ENCODE data around the gene TBCB.

The TBCB gene

GRCh38 chr19:36142496-36142895, 27.2 kb downstream of the TBCB start:
- H3K4me3 ChIP-seq (ENCODE audit: low read depth, low read length): no peak overlapping the region
- no peak for DNase-seq
- TF ChIP-seq CTCF (IDR thresholded peaks at IDR 0.05; ENCODE audit: low read depth, low read length): no peak
- H3K36me3 ChIP-seq: peaks cover 46% of the 10 kb centered on the region
- H3K9me3 ChIP-seq: no peaks in the 10 kb centered on the region
- no peaks in the 10 kb centered on the region for H3K27me3 ChIP-seq
- H3K4me1 ChIP-seq: no peaks in the 10 kb centered on the region

- H3K4me3 ChIP-seq (ENCODE audit: low read depth, low read length): no peak overlapping the region
- H3K36me3 ChIP-seq: peaks cover 53% of the 10 kb centered on the region
- H3K9me3 ChIP-seq: no peaks in the 10 kb centered on the region
- H3K27me3 ChIP-seq: no peaks in the 10 kb centered on the region
- H3K4me1 ChIP-seq: no peaks in the 10 kb centered on the region
- no peak for TF ChIP-seq CTCF (IDR thresholded peaks at IDR 0.05; ENCODE audit: low read depth, low read length)
- DNase-seq: no peak
Measured at GRCh38 chr19:36144624-36145023, 29.4 kb downstream of the TBCB start.

- no peak for DNase-seq
Measured at GRCh38 chr19:36149673-36150406, 34.6 kb downstream of the TBCB start.

GRCh38 chr19:36150586-36150985, 35.3 kb downstream of the TBCB start:
- DNase-seq: no peak
- Histone ChIP-seq H3K4me1 (no peaks in the 10 kb centered on the region; the same call in 1 of the 2 replicates), H3K9me3 (no peaks in the 10 kb centered on the region), H3K4me3 (ENCODE audit: low read depth, low read length) (no peak overlapping the region), H3K27me3 (no peaks in the 10 kb centered on the region), H3K36me3 (peaks cover 47% of the 10 kb centered on the region)
- TF ChIP-seq CTCF (IDR thresholded peaks at IDR 0.05; ENCODE audit: low read depth, low read length): no peak

More at GRCh38 chr19:36149673-36150406, 34.6 kb downstream of the TBCB start:
- H3K27me3 ChIP-seq: no peaks in the 10 kb centered on the region
- no peak overlapping the region for H3K4me3 ChIP-seq (ENCODE audit: low read depth, low read length)
- no peaks in the 10 kb centered on the region for H3K9me3 ChIP-seq
- no peaks in the 10 kb centered on the region; the same call in 1 of the 2 replicates for H3K4me1 ChIP-seq
- H3K36me3 ChIP-seq: peaks cover 53% of the 10 kb centered on the region
- no peak for TF ChIP-seq CTCF (IDR thresholded peaks at IDR 0.05; ENCODE audit: low read depth, low read length)

- H3K4me3 ChIP-seq (ENCODE audit: low read depth, low read length): no peak overlapping the region
- DNase-seq: no peak
- no peaks in the 10 kb centered on the region; the same call in 1 of the 2 replicates for H3K4me1 ChIP-seq
- TF ChIP-seq CTCF (IDR thresholded peaks at IDR 0.05; ENCODE audit: low read depth, low read length): no peak
- H3K36me3 ChIP-seq: peaks cover 39% of the 10 kb centered on the region
- no peaks in the 10 kb centered on the region for H3K27me3 ChIP-seq
- H3K9me3 ChIP-seq: no peaks in the 10 kb centered on the region
Measured at GRCh38 chr19:36151144-36152018, 36.1 kb downstream of the TBCB start.

GRCh38 chr19:36152019-36152351, 36.7 kb downstream of the TBCB start:
- H3K36me3 ChIP-seq: peaks cover 33% of the 10 kb centered on the region
- H3K4me3 ChIP-seq (ENCODE audit: low read depth, low read length): no peak overlapping the region
- DNase-seq: no peak
- TF ChIP-seq CTCF (IDR thresholded peaks at IDR 0.05; ENCODE audit: low read depth, low read length): no peak
- no peaks in the 10 kb centered on the region for H3K9me3 ChIP-seq
- no peaks in the 10 kb centered on the region; the same call in 1 of the 2 replicates for H3K4me1 ChIP-seq
- H3K27me3 ChIP-seq: no peaks in the 10 kb centered on the region

Data from BE2C (cell line).